Left forelimb (tissue), 1 donor: ENCODE data around the gene CCDC134.

Source experiments
- DNase-seq: peaks from one replicate; pipeline ENCODE4 v3.0.0-alpha.2; 2018; ENCODE audit warnings: low spot score

Gene CCDC134

DNA sequence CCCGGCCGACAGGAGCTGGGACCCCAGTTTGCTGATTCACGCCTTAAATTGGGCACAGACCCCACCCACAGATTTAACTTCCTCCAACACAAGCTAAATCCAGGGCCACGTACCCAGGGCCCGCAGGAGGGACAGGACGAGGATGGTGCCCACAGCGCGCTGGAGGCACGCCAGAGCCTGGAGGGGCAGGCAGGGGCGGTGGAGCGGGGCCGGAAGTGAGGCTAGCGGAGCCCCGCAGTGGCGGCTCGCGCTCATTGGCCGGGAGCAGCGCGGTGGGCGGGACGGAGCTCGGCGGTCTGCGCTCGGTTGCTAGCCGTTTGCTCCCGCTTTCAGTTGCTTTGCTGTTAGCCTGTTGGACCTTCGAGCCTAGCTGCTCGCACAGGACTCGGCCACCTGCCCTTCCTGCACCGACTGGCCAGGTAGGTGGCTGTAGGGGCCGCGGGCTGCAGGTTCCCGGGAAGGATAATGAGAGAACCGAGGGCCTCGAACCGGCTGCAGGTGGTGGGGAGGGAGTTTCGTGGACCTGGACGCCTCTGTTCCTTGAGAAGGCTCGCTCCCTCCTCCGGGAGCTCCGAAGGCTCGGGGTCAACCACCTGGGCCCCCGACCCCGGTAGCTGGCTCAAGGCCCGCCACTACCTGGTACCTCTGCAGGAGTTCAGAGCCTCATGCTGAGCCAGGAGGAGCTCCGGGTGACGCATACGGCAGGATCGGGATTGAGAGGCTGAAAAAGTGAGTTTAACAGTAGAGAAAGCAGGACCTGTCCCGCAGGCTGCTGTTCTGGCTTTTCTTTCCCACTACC, at the start of gene CCDC134:
Gene CCDC134 (plus strand): TSS at position 332 of the 799 bp plus-strand sequence. CDS start 8,212 bp downstream, outside the sequence.
- DNase-seq: peak; percentile 94

- no peak for DNase-seq
These were observed 48.2 kb upstream of the CCDC134 start for GRCh38 chr22:41752011-41752970.

GRCh38 chr22:41753984-41754383, 46.5 kb upstream of the CCDC134 start:
- DNase-seq: no peak

DNA sequence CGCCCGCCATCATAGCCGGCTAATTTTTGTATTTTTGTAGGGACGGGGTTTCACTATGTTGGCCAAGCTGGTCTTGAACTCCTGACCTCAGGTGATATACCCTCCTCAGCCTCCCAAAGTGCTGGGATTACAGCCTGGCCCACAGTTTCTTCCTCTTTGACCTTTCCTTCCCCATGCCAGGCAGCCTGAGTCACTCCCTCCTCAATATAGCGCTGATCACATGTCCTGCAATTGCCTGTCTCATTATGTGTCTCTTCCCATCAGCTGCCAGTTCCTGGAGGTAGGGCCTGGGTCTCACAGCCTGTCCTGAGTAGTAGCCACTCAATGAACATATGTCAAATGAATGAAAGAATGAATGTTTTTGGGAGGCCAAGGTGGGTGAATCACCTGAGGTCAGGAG, 43.0 kb upstream of the CCDC134 start:
- no peak for DNase-seq

GRCh38 chr22:41758231-41758630, 42.2 kb upstream of the CCDC134 start:
- no peak for DNase-seq

DNA sequence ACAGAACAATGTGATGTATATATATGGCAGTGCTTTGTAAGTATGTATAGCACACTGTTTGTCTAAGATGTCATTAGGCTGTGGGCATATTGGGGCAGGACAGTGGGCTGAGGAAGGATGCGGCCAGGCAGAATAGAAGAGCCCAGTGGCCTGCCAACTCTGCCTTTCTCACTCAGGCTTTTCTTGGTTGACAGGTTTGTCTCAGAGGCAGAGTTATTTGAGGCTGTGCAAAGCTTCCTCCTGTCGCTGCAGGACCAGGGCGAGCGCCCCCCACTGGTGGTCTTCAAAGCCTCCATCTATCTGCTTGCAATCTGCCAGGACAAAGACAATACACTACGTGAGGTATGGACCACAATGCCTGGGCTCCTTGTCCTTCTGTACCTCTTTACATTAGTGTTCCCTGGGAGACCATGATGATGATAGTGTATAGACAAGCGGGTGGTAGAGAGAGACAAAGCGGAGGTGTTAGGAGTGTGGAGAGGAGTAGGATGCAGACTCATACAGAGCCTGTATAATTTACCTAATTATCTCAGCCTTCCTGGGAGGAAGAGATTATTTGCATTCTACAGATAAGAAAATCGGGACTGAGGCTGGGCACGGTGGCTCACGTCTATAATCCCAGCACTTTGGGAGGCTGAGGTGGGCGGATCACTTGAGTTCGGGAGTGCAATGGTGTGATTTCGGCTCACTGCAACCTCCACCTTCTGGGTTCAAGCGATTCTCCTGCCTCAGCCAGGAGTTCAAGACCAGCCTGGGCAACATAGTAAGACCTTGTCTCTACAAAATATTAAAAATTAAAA, 37.3 kb upstream of the CCDC134 start:
- no peak for DNase-seq

GRCh38 chr22:41766476-41766875, 34.0 kb upstream of the CCDC134 start:
- no peak for DNase-seq

DNA sequence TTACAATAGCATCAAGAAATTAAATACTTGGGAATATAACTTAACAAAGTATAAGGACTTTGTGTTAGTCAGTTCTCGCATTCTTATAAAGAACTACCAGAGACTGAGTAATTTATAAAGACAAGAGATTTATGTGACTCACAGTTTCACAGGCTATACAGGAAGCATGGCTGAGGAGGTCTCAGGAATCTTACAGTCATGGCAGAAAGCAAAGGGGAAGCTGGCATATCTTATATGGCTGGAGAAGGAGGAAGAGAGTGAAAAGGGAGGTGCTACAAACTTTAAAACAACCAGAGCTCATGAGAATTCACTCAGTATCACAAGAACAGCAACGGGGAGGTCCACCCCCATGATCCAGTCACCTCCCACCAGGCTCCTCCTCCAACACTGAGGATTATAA, 32.0 kb upstream of the CCDC134 start:
- no peak for DNase-seq

DNA sequence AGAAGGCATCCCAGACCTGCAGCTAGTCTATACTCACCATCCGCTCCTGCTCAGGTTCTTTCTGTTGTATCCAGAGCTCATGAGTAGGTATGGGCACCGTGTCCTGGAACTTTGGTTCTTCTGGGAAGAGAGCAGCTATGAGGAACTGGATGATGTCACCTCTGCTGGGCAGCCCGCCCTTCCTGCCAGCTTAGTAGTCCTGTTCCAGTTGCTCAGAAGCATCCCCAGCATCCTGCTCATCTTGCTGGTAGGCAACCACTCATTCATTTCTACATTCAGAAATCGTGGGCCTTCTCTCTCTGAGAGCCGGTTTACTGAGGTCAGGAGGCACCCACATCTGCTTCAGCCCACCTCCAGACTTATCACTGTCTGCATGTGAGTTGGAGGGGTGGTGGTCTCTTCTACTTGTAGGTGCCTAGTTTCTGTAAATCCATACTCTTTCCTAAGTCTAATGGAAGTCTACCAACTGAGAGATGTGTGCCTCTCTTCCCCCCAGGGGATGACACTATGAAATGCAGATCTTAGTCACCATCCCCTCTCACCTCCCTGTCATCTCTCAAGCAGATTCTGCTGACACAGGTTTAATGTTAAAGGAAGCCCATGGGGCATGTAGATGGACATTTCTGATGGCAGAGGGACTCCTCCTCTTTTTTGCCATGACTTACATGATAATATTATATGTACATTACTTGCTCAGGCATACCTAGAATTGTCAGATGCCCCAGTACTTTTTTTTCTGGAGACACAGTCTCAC, 29.6 kb upstream of the CCDC134 start:
- no peak for DNase-seq

DNA sequence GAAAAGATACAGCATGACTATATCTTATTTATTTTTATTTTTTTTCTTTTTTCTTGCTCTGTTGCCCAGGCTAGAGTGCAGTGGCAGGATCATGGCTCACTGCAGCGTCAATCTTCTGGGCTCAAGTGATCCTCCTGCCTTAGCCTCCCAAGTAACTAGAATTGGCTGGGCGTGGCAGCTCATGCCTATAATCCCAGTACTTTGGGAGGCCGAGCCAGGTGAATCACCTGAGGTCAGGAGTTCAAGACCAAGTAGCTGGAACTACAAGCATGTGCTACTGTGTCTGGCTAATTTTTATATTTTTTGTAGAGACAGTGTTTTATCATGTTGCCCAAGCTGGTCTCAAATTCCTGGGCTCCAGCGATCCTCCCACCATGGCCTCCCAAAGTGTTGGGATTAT, 28.3 kb upstream of the CCDC134 start:
- no peak for DNase-seq

GRCh38 chr22:41772645-41773044, 27.8 kb upstream of the CCDC134 start:
- DNase-seq: no peak

DNA sequence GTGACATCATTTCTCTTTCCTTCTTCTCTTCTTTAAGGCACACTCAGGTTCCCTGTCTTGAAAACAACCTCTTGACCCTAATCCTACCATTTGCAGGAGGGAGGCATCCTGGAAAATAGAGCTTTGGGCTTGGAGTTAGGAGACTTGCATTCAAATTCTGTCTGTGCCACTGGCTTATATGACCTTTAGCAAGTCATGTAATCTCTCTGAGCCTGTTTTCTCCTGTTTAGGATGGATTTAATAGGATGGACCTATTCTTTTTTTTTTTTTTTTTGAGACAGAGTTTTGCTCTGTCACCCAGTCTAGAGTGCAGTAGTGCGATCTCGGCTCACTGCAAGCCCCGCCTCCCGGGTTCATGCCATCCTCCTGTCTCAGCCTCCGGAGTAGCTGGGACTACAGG, 25.1 kb upstream of the CCDC134 start:
- DNase-seq: no peak

- DNase-seq: no peak
These were observed 24.5 kb upstream of the CCDC134 start for GRCh38 chr22:41775976-41776375.

DNA sequence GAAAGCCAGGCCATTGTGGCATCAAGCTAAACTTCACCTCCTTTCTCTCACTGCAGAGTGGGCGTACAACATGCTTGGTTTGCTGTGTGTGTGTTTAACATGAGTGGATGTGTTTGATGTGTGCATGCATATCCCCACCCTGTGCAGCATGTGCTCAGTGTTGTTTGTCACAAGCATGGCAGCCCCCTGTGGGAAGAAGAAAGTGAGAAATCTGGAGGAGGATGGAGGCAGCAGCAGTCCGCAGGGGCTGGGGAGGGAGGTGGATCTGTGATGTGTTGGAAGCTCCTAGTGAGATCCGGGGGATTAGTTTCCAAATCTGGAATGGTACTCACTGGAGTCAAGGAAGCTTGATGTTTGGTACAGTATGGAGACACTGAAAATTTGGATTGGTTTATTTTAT, 24.1 kb upstream of the CCDC134 start:
- DNase-seq: no peak

DNA sequence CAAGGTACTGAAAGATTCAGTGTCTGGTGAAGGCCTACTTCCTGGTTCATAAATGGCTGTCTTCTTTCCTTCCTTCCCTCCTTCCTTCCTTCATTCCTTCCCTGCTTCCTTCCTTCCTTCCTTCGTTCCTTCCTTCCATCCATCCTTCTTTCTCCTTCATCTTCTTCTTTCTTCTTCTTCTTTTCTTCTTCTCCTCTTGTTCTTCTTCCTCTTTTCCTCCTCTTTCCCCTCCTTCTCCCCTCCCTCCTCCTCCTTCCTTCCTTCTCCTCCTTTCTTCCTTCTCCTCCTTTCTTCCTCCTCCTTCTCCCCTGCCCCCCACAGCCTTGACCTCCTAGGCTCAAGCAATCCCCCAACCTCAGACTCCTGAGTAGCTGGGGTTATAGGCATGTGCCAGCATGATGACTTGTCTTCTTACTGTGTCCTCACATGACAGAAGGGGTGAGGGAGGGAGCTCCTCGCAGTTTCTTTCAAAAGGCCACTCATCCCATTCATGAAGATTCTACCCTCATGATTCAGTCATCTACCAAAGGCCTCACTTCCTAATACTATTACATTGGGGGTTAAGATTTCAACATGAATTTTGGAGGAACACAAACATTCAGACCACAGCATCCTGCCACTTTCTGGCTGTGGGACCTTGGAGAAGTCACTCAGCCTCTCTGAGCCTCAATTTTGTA, 22.6 kb upstream of the CCDC134 start:
- DNase-seq: no peak

DNA sequence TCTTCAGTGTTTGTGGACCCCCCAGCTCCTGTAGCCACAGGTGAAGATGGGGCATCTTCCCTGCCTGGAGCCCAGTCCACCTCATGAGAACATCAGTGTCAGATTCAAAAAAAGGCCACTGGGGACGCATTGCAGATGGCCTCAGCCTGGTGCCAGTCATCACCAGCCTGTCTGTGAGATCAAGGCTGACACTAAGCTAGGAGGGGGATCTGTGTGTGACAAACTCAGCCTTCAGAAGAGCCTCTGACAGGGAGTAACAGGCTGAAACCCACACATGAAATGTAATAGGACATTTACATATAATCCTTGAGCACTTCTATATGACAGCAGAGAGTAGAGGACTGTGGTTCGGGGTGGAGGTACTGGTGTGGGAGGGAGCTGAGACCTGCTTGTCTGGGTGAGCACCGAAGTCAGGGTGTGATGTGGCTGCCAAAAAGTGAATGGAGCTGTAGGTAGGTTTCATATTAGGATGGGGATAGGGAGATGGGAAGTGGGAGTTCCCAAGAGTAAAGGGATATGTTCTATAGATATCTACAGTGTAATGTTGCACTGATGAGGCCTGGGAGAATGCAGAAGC, 20.5 kb upstream of the CCDC134 start:
- DNase-seq: no peak

- no peak for DNase-seq
These were observed 19.6 kb upstream of the CCDC134 start for GRCh38 chr22:41780746-41781505.

DNA sequence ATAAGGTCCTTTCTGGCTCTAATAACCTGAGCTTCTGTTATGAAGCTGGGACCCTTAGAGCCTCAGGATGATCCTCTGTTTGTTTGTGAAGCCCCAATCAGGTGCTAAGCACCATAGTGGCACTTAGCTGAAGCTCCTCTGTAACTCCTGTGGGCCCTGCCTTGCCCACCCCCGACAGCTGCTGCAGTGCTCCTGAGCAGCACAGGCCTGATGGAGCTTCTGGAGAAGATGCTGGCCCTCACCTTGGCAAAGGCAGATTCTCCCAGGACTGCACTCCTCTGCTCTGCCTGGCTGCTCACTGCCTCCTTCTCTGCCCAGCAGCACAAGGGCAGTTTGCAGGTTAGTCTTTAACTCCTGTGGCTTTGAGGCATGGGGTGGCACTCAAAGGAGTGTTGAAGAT, 19.0 kb upstream of the CCDC134 start:
- DNase-seq: no peak

DNA sequence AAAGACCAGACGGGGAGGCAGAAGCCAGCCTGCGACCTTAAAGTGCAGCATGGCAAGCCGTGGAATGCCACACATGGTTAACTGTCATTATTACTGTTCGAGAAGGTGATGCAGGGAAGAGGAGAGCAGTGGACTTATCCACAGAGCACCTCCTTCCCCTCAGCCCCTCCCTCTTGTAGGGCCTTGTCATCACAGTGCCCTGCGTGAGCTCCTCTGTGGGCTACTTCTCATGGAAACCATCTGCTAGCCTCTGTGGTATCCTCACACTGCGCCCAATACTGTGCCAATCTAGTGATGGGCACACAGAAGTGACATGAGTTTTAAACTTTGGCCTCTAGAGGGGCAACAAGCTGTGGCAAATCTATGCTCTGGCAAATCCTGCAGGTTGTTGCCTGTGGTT, 18.2 kb upstream of the CCDC134 start:
- DNase-seq: no peak

DNA sequence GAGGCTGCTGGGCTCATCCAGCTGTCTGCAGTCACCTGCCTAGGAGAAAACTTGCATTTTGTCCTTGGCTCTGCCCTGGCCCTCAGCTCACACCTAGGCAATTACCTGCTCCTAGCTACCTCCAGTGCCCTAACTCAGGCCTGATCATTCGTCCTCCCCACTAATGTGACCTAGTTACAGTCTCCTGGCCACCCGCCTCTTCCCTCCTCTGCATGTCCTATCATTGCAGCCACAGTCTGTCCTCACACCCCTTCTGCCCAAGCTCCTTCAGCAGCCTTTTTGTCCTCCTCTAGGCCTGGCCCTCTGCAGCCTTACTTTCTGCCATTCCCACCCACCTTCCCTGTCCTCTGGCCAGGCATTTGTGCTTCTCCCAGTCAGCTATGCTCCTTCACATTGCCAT, 17.7 kb upstream of the CCDC134 start:
- no peak for DNase-seq
